Measurements from ENCODE around the gene RFPL1. TPM values are rescaled to one million over a fixed set of nuclear protein-coding genes. Genes with fewer than 3 reads are reported as not detected.
"Not testable (repeated sequence)": the region's sequence is repeated elsewhere in the genome, so short reads cannot be mapped to it uniquely, and the experiment has no call there.

Gene RFPL1
- total RNA-seq, 1 experiment from 2014 or later: not detected

- H3K27ac Mint-ChIP-seq (ENCODE audit: low read depth, unreplicated experiment): no peak overlapping the region
- BruUV-seq (replicated peaks): no TSS peak
- TF ChIP-seq CTCF (IDR thresholded peaks at IDR 0.05; ENCODE audit: unreplicated experiment): no peak
- H3K36me3 Mint-ChIP-seq (ENCODE audit: insufficient read depth, unreplicated experiment): no peaks in the 10 kb centered on the region
- intact Hi-C loops (cut with micrococcal nuclease): no loop called here
- H3K4me3 Mint-ChIP-seq (ENCODE audit: unreplicated experiment): no peak overlapping the region
- ChIA-PET CTCF (no interaction called here), POLR2A (no interaction called here)
- peaks cover 3% of the 10 kb centered on the region for H3K4me1 Mint-ChIP-seq (ENCODE audit: insufficient read depth, unreplicated experiment)
- peaks cover 39% of the 10 kb centered on the region for H3K27me3 Mint-ChIP-seq (ENCODE audit: insufficient read depth, unreplicated experiment)
- no peak for DNase-seq (ENCODE audit: unreplicated experiment)
- H3K9me3 Mint-ChIP-seq (ENCODE audit: unreplicated experiment): no peaks in the 10 kb centered on the region
These were observed 37.8 kb upstream of the RFPL1 start for GRCh38 chr22:29400576-29400975.

GRCh38 chr22:29401538-29401937, 36.8 kb upstream of the RFPL1 start:
- BruUV-seq (replicated peaks); intact Hi-C loops (cut with micrococcal nuclease); H3K27ac Mint-ChIP-seq (ENCODE audit: low read depth, unreplicated experiment); H3K4me3 Mint-ChIP-seq (ENCODE audit: unreplicated experiment); H3K4me1 Mint-ChIP-seq (ENCODE audit: insufficient read depth, unreplicated experiment); POLR2A ChIA-PET; H3K36me3 Mint-ChIP-seq (ENCODE audit: insufficient read depth, unreplicated experiment); DNase-seq (ENCODE audit: unreplicated experiment); H3K9me3 Mint-ChIP-seq (ENCODE audit: unreplicated experiment): not testable (repeated sequence)
- CTCF ChIA-PET: interaction anchor here (0.6 kb wide), 1 partner anchor 325 kb away, joined by 3 read pairs; no protein-coding TSS in a partner anchor
- H3K27me3 Mint-ChIP-seq (ENCODE audit: insufficient read depth, unreplicated experiment): peaks cover 39% of the 10 kb centered on the region

- CTCF ChIA-PET: no interaction called here
- Mint-ChIP-seq H3K4me3 (ENCODE audit: unreplicated experiment) (no peak overlapping the region), H3K4me1 (ENCODE audit: insufficient read depth, unreplicated experiment) (no peaks in the 10 kb centered on the region), H3K27ac (ENCODE audit: low read depth, unreplicated experiment) (no peak overlapping the region), H3K27me3 (ENCODE audit: insufficient read depth, unreplicated experiment) (peaks cover 16% of the 10 kb centered on the region), H3K9me3 (ENCODE audit: unreplicated experiment) (no peaks in the 10 kb centered on the region), H3K36me3 (ENCODE audit: insufficient read depth, unreplicated experiment) (no peaks in the 10 kb centered on the region)
- intact Hi-C loops (cut with micrococcal nuclease): no loop called here
- POLR2A ChIA-PET: no interaction called here
- DNase-seq (ENCODE audit: unreplicated experiment): no peak
- no TSS peak for BruUV-seq (replicated peaks)
- no peak for TF ChIP-seq CTCF (IDR thresholded peaks at IDR 0.05; ENCODE audit: unreplicated experiment)
These were observed 29.4 kb upstream of the RFPL1 start for GRCh38 chr22:29408940-29409339.

GRCh38 chr22:29411569-29412211, 26.7 kb upstream of the RFPL1 start:
- intact Hi-C loops (cut with micrococcal nuclease); H3K4me1 Mint-ChIP-seq (ENCODE audit: insufficient read depth, unreplicated experiment); POLR2A ChIA-PET; H3K36me3 Mint-ChIP-seq (ENCODE audit: insufficient read depth, unreplicated experiment); H3K9me3 Mint-ChIP-seq (ENCODE audit: unreplicated experiment); H3K4me3 Mint-ChIP-seq (ENCODE audit: unreplicated experiment); BruUV-seq (replicated peaks); H3K27ac Mint-ChIP-seq (ENCODE audit: low read depth, unreplicated experiment); DNase-seq (ENCODE audit: unreplicated experiment): not testable (repeated sequence)
- peaks cover 27% of the 10 kb centered on the region for H3K27me3 Mint-ChIP-seq (ENCODE audit: insufficient read depth, unreplicated experiment)
- CTCF ChIA-PET: interaction anchor here (0.6 to 0.8 kb wide), 3 partner anchors 33 to 331 kb away, joined by 3 read pairs; no protein-coding TSS in a partner anchor

GRCh38 chr22:29412772-29413171, 25.6 kb upstream of the RFPL1 start:
- CTCF ChIA-PET: interaction anchor here (1.1 kb wide), 1 partner anchor 23 kb away, joined by 3 read pairs; no protein-coding TSS in a partner anchor
- peak; percentile 31 for TF ChIP-seq CTCF (IDR thresholded peaks at IDR 0.05; ENCODE audit: unreplicated experiment)
- H3K27ac Mint-ChIP-seq (ENCODE audit: low read depth, unreplicated experiment); BruUV-seq (replicated peaks); POLR2A ChIA-PET; H3K4me1 Mint-ChIP-seq (ENCODE audit: insufficient read depth, unreplicated experiment); H3K36me3 Mint-ChIP-seq (ENCODE audit: insufficient read depth, unreplicated experiment); H3K4me3 Mint-ChIP-seq (ENCODE audit: unreplicated experiment); intact Hi-C loops (cut with micrococcal nuclease); H3K9me3 Mint-ChIP-seq (ENCODE audit: unreplicated experiment): not testable (repeated sequence)
- H3K27me3 Mint-ChIP-seq (ENCODE audit: insufficient read depth, unreplicated experiment): peaks cover 27% of the 10 kb centered on the region
- peak; percentile 9 for DNase-seq (ENCODE audit: unreplicated experiment)

GRCh38 chr22:29414951-29415591, 23.3 kb upstream of the RFPL1 start:
- BruUV-seq (replicated peaks); H3K4me1 Mint-ChIP-seq (ENCODE audit: insufficient read depth, unreplicated experiment); H3K27ac Mint-ChIP-seq (ENCODE audit: low read depth, unreplicated experiment); H3K9me3 Mint-ChIP-seq (ENCODE audit: unreplicated experiment); H3K36me3 Mint-ChIP-seq (ENCODE audit: insufficient read depth, unreplicated experiment); DNase-seq (ENCODE audit: unreplicated experiment); H3K4me3 Mint-ChIP-seq (ENCODE audit: unreplicated experiment); POLR2A ChIA-PET; intact Hi-C loops (cut with micrococcal nuclease): not testable (repeated sequence)
- peaks cover 27% of the 10 kb centered on the region for H3K27me3 Mint-ChIP-seq (ENCODE audit: insufficient read depth, unreplicated experiment)
- CTCF ChIA-PET: interaction anchor here (0.7 kb wide), 1 partner anchor 135 kb away, joined by 3 read pairs; no protein-coding TSS in a partner anchor

- H3K27ac Mint-ChIP-seq (ENCODE audit: low read depth, unreplicated experiment): not testable (repeated sequence)
These were observed 19.7 kb upstream of the RFPL1 start for GRCh38 chr22:29418704-29419103.

More at GRCh38 chr22:29418704-29419103, 19.7 kb upstream of the RFPL1 start:
- H3K9me3 Mint-ChIP-seq (ENCODE audit: unreplicated experiment); H3K36me3 Mint-ChIP-seq (ENCODE audit: insufficient read depth, unreplicated experiment); BruUV-seq (replicated peaks); intact Hi-C loops (cut with micrococcal nuclease); CTCF ChIA-PET; H3K4me1 Mint-ChIP-seq (ENCODE audit: insufficient read depth, unreplicated experiment); POLR2A ChIA-PET; H3K4me3 Mint-ChIP-seq (ENCODE audit: unreplicated experiment); DNase-seq (ENCODE audit: unreplicated experiment): not testable (repeated sequence)
- peaks cover 12% of the 10 kb centered on the region for H3K27me3 Mint-ChIP-seq (ENCODE audit: insufficient read depth, unreplicated experiment)

Measured in MCF 10A (cell line).